OCI-LY1 (cell line): ENCODE results near the gene STK11.

Experiments used
- EZH2 ChIP-seq: fragments of 200-600 bp; sonication (generic), shearing (Covaris generic); IDR thresholded peaks from 2 replicates; pipeline ENCODE4 v1.8.0; 2017; ENCODE audit warnings: borderline replicate concordance, mixed run types, mild to moderate bottlenecking, antibody characterized with exemption, low read length, moderate library complexity, mixed read lengths
- TF ChIP-seq, protein P1 (sequence below): fragments of 200-600 bp; sonication (generic), shearing (Covaris generic); IDR thresholded peaks from 2 replicates; pipeline ENCODE4 v1.5.1; 2017; ENCODE audit warnings: mild to moderate bottlenecking, antibody characterized with exemption, low read length, moderate library complexity, mixed read lengths

DNA sequence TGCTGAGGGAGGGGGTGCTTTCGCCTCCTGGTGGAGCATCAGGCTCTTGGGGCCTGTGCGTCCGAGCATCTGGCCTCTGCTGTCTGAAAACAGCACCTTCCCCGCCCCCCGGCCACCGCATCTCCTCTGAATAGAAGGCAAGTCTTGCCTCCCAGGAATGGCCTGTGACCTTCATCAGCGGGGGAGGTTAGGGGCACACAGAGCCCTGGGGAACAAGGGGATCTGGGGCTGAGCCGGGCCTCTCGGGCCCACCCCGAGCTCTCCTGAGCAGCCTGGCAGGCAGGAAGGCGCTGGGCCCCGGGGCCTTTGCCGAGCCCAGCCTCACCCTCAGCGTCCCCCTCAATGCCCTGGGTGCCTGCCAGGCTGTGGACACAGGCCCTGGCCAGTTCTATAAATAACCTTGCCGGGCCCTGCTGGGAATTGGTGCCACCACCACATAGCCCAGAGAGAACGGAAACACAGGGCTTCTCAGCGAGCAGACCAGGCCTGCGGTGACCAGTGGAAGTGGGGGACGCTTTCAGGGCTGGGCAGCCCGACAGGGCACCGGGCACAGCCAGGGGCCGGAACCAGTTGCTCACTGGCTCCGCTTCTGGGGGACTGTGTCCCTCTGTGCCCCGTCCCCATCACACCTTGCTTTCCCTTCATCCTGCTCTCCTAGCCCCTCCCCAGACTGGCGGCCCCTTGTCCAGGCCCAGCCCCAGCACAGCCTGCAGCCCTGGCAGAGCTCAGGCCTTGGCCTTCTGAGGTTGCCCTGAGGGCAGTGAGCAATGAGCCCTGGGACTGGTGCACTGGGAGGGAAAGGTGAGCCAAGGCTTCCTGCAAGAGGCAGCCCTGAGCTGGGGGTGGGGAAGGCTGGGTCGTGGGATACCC, 9.5 kb downstream of the STK11 start:
- TF ChIP-seq, protein P1, sequence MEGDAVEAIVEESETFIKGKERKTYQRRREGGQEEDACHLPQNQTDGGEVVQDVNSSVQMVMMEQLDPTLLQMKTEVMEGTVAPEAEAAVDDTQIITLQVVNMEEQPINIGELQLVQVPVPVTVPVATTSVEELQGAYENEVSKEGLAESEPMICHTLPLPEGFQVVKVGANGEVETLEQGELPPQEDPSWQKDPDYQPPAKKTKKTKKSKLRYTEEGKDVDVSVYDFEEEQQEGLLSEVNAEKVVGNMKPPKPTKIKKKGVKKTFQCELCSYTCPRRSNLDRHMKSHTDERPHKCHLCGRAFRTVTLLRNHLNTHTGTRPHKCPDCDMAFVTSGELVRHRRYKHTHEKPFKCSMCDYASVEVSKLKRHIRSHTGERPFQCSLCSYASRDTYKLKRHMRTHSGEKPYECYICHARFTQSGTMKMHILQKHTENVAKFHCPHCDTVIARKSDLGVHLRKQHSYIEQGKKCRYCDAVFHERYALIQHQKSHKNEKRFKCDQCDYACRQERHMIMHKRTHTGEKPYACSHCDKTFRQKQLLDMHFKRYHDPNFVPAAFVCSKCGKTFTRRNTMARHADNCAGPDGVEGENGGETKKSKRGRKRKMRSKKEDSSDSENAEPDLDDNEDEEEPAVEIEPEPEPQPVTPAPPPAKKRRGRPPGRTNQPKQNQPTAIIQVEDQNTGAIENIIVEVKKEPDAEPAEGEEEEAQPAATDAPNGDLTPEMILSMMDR: no peak
- TF ChIP-seq EZH2: no peak
